ENCODE results near the gene SMIM36.

GRCh38 chr17:55414983-55415382 is 96.3 kb downstream of the SMIM36 start:
- TF ChIP-seq POLR2A (IDR thresholded peaks at IDR 0.05; ENCODE audit: low read length): no peak
- no peak for TF ChIP-seq GATA1 (IDR thresholded peaks at IDR 0.05; ENCODE audit: low read depth, low read length)

Data from erythroblast (primary cell).